K562 treated with DMSO at 1 percent for 48 hours (cell line): ENCODE measurements around the gene NETO2. TPM values are rescaled to one million over a fixed set of nuclear protein-coding genes. Genes with fewer than 3 reads are reported as not detected.

ENCODE experiments used
- total RNA-seq: library from RNA; unstranded; fragments of 300-600 nt; gene quantifications from 2 replicates; pipeline ENCODE4 v1.2.3, GENCODE V29; 2022; ENCODE audit warnings: low replicate concordance; ENCODE audit errors: extremely low read depth

The NETO2 gene
- total RNA-seq, result not detected in 2 replicates

GRCh38 chr16:47143677-47144558 is at the start of gene NETO2:
Gene NETO2 (minus strand): TSS chr16:47143945. CDS start chr16:47143612, 333 bp downstream.

Other genes with a start within 250 kb of the NETO2 start
- gene DNAJA2, start 170.3 kb downstream of the NETO2 start, total RNA-seq, result not detected in 2 replicates